HG02973 (cell line): Measurements from ENCODE around the gene CUEDC1.
"Not testable (repeated sequence)": the region's sequence is repeated elsewhere in the genome, so short reads cannot be mapped to it uniquely, and the experiment has no call there.

Experiments
- ATAC-seq: cut with Tn5 transposase; IDR thresholded peaks from one replicate; pipeline ENCODE4 v1.9.1; 2021; ENCODE audit warnings: moderate library complexity; ENCODE audit not compliant: unreplicated experiment

The CUEDC1 gene

DNA sequence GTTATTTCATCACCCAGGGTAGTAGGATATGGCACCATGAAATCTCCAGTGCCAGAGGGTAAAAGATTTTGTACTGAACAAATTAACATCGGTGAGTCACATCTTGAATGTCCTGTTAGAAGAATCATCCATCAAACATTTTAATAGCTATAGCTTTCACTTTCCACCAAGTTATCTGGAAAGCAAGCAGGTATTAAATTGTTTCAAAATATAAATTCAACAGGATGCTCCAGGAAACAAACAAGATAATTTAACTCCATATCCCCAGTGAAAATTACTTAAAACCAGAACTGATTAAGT is 30.4 kb upstream of the CUEDC1 start:
- ATAC-seq, result no peak

DNA sequence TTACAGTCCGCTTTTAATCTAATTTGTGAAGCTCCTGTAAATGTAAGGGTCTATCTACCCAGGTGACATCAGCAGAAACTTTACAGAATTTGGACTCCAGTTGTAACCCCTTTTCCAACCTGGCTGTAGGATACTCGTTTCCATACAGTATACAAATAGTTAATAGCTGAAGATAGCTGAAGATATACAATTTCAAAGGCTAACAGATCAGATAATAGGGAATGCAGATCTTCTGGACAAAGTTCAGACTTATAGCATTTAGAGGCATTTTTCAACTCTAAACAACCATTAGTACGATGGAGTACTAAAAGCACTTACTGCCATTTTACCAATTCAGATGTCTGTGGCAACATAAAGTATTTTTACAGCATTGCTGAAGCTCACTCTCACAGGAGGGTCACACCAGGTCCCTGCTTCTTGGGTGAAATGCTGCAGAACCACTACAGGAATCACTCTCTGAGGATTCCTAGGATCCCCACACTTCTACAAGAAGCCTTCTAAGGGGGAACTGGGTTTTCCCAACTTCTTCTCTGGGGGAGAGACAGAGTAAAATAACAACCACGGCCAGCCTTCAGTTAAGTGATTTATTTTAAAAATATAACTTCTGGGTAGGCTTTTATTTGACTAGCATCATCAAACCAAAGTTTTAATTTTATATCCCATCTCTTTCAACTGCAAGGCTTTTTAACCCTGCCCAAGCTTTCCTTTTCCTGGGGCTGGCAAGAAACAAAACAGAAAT is 29.9 kb upstream of the CUEDC1 start:
- no peak for ATAC-seq

DNA sequence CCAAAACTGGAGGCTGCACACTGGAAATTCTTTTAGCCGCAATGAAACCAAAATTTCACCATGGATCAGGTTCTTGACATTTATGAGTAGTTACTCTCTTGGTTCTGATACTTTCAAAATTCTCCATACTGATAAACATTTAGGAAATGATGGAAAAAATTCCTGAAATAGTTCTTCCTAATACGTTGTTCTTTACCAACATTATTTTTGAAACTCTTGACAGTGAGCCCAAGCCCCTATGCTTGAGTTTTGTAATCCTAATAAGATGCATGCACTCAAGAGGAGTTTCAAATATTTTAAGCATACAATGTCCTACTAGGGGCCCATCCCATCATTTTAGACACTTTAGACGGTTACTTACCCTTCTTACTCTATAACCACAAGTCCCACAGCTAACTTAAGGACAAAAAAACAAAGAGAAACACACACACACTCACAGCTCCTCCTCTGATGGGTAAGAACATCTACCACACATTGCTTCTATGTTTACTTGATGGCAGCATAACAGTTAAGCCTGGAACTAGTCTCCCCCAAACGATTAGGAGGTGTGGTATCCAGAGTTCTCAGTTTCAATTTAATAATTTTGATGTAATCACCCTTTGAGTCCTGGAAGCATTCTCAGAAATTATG is 29.2 kb upstream of the CUEDC1 start:
- ATAC-seq, result no peak

GRCh38 chr17:57983446-57983845 is 28.2 kb upstream of the CUEDC1 start:
- no peak for ATAC-seq

DNA sequence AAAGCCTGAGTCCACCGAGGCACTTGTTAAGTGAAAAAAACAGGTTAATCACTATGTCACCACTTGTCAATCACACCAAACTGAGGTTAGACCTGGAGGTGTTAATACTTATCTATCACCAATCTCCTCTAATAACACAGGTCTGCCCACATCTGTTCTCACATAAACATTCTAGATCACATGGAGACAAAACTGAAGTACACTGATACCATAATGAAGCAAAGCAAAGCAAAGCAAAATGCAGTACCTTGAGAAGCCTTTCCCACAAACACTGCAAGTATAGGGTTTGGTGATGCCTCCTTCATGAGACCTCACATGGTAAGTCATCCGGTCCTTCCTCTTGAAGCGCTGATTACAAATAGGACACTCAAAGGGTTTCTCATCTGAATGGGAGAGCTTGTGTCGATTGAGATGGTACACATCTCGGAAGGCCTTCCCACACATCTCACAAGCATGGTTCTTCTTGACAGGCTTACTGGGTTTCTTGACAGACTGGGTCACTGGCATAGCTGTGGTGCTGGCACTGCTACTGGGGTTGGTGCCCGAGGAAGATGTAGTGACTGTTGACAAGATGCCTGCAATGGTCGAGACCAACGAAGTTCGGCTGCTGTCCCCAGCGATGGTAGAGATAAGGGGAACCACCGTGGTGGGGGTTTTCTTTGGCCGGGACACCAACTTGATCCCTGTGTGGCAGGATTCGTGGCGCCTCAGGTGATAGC is 27.4 kb upstream of the CUEDC1 start:
- ATAC-seq, result no peak

DNA sequence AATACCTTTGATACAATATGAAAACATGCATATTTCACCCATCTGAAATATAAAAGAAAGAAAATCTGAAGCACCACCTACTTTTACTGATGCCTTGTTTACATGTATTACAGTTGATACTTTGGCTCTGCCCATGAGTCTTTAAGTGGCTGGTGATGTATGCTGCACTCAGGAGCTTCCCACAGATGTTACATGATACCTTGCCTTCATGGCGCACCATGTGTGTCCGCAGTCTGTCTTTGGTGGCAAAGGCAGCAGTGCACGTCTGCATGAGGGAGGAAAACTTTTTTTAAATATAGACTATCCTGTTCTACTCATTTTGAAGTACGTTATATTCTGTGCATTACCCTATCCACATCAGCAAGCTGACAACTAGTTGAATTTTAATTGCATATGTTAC is 25.3 kb upstream of the CUEDC1 start:
- no peak for ATAC-seq

GRCh38 chr17:57979076-57979475 is 23.9 kb upstream of the CUEDC1 start:
- ATAC-seq, result no peak

GRCh38 chr17:57976594-57976993 is 21.4 kb upstream of the CUEDC1 start:
- no peak for ATAC-seq

DNA sequence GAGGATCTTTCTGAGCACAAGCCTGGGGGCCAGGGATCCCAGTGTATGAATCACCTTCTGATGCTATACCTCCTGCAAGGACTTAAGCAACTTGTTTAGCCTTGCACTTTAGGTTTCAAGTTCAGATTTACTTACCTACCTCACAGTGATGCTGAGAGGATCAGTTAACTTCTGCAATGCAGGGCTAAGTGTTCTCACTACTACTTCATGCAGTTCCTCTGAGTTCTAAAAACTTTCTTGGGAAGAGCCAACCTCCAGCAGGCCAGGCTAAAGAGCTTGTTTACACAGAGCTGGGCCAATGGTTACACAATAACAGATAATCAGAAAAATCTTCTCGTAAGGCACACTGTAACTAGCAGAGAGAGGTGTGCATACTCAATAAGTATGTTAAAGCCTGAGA is 19.8 kb upstream of the CUEDC1 start:
- no peak for ATAC-seq

DNA sequence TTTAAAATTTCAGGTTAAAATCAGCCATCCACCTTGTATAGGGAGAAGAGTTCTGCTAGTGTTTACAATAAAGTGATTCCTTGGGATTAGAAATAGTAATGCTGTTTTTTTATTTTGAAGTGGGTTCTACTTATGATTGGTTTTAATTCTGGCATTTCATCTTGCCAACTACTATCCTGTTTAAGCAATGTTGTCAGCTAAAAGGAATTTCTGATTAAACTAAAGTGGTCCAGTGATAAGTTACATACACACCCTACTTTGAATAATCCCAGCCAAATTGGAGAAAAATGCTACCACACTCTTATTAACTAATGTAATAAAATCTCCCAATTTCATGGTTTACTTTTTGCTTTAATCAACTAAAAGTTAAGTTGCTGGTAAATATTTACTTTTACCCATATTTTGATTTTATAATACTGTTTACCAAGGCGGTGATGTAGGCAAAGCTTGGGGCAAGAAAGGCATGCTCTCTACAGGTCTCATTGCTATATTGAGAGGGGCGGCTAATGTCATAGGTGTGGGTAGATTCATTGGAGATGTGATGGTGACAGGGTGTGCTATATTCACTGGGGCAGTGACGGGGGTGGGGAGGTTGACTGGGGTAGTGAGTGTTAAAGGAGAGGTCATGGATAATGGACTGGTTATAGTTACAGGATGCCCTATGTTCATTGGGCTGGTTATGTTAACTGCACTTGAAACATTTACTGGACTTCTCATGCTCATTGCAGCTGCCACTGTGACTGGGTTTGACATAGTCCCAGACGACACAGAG is 19.0 kb upstream of the CUEDC1 start:
- ATAC-seq, result not testable (repeated sequence)

GRCh38 chr17:57972151-57972550 is 16.9 kb upstream of the CUEDC1 start:
- no peak for ATAC-seq

DNA sequence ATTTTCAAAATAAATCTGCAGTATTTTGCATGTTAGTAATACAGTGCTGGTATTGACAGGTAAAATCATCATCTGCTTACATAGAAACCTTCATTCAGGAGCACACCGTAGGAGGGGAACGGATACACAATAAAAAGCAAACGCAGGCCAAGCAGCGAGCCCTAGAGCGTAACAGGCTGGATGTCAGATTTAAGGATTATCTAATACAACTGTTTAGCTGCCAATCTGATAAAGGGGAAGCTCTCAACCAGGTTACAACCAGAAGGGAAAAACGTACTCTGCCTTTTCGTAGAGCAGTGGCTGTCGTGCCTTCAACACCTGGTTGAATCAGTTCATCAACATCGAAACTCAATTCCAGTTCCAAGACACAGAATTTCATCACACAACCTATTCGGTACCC is 16.4 kb upstream of the CUEDC1 start:
- no peak for ATAC-seq

DNA sequence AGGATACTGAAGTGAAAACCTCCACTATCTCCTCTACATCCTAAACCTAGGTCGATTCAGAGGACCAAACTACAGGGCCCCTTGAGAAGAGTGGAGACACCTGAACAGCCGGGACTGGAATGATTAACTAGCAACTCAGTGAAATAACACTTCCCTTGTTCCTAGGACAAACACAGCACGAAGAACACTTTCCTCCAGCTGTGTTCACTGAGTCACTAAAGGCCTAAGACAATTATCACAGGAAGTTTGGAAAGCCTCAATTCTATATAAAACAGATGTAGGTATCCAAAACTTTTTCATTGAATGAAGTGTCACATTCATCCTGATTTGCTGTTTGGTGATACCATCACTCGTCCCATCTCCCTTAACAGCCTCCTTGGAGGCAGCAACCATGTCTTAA is 15.5 kb upstream of the CUEDC1 start:
- ATAC-seq, result no peak

DNA sequence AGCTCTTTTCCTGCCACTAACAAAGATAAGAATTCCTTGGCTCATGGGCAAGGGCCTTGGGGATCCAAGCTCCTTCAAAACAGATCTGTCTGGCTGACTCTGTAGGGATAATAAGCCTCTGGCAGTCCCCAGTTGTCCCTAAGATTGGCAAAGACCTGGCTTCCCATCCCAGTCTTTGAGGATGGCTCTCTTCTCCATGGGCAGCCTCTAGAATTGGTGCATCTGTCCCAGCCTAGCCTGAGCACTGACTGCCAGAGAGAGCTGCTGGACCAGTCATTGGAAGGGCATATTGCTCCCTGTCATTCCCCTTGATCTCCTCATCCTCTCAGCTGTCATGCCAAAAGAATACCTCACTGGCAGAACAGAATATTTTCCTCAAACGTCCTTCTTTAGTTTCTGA is 13.2 kb upstream of the CUEDC1 start:
- no peak for ATAC-seq

DNA sequence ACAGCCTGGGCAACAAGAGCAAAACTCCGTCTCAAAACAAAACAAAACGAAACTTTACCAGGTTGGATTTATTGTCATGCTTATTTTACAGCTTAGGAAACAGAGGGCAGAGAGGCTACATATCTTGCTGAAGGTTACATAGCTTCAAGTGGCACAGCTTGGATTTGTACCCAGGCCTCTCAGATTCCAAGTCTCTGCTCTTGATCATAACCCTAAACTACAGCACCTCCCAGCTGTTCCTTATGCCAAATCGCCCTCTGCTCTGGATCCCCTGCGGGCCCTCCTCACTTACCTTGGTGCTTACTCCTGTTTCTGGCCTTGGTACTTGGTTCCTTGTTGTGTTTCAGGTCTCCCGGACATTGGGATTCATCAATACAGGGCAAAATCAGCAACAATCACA is 11.7 kb upstream of the CUEDC1 start:
- ATAC-seq, result no peak

- ATAC-seq, result no peak
Observed at GRCh38 chr17:57966246-57966645, 11.0 kb upstream of the CUEDC1 start.

- ATAC-seq, result no peak
Observed at GRCh38 chr17:57965521-57966160, 10.4 kb upstream of the CUEDC1 start.

DNA sequence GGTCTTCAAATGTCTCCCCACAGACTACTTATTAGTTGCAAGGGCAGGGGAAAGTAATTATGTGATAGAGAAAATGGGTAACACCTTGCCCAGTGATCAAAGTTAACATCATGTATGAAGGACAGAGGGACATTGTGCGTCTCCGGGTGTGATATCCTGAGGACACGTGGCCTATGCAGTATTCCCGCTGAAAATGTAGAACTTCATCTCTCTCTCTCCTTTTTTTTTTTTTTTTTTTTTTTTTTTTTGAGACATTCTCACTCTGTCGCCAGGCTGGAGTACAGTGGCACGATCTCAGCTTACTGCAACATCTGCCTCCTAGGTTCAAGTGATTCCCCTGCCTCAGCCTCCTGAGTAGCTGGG is 7.9 kb upstream of the CUEDC1 start:
- ATAC-seq, result no peak

DNA sequence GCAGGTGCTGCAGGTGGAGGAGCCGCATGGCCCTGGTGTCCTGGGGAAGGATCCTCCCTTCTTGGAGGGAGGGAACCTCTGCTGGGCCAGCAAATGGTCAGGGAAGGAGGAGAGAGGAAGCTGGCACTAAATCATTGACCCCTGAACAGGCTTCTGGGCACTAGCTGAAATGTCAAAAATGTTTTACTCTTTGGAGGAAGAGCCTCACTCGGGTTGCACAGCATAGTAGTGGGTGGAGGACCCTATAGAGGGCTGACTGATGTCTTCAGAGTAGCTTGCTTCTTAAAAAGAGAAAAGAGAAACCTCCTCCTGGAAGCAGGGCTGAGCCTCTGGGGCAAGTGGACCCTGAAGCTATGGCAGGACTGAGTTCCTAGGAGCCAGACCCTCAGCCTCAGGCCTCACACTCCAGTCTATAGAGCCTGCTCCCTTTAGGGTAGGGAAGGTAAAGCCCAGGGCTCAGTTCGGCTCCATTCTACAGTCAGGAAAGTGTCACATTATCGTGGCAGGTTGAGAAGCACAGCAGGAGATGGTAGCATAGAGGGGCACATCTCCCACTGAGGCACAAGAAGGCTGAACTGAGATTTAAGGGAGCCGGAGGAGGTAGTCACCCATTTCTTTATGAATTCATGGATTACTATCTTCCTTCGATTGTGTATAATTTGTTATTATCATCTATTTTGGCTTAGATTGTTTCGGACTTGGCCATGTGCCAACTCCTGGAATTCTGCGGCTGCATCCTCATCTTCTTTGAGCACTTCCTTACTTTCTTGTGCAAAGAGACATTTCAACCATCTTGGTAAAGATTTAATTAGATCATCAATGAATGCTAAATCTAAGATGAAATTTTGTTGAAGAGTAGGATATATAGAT is 7.3 kb upstream of the CUEDC1 start:
- ATAC-seq, result no peak

GRCh38 chr17:57959929-57960328 is 4.7 kb upstream of the CUEDC1 start:
- ATAC-seq, result no peak
